NT2/D1 (cell line): ENCODE measurements around the gene ITGB6.

Experiments used
- SUZ12 ChIP-seq: IDR thresholded peaks from 2 replicates; pipeline ENCODE4 v1.6.1; 2011; ENCODE audit not compliant: insufficient read length, insufficient read depth; ENCODE audit errors: extremely low read depth
- YY1 ChIP-seq: IDR thresholded peaks from 2 replicates; pipeline ENCODE4 v1.6.1; 2011; ENCODE audit not compliant: insufficient read length, insufficient read depth

DNA sequence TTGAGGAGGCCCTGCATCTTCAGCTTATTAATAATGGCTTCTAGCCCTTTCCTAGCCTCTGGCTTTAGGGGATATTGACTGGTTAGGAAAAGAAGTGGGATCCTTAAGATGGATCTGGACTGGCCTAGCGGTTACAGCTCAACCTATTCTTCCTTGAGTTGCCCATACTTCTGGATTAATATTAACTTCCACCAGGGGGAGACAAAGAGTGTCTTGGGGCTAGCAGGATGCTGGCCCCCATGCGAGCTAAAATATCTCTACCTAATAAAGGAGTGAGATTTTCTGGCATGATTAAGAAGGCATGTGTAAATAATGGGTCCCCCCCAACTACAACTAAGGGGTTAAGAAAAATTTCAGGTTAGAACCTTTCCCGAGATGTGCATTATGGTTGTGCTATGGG, 114.4 kb downstream of the ITGB6 start:
- TF ChIP-seq YY1, result no peak
- TF ChIP-seq SUZ12, result no peak
